HG03175 (cell line): ENCODE measurements around the gene TOX4.
"Not testable (repeated sequence)": the region's sequence is repeated elsewhere in the genome, so short reads cannot be mapped to it uniquely, and the experiment has no call there.

Experiments
- ATAC-seq: cut with Tn5 transposase; IDR thresholded peaks from one replicate; pipeline ENCODE4 v1.9.1; 2021; ENCODE audit warnings: mild to moderate bottlenecking, moderate library complexity; ENCODE audit not compliant: unreplicated experiment

Gene TOX4

DNA sequence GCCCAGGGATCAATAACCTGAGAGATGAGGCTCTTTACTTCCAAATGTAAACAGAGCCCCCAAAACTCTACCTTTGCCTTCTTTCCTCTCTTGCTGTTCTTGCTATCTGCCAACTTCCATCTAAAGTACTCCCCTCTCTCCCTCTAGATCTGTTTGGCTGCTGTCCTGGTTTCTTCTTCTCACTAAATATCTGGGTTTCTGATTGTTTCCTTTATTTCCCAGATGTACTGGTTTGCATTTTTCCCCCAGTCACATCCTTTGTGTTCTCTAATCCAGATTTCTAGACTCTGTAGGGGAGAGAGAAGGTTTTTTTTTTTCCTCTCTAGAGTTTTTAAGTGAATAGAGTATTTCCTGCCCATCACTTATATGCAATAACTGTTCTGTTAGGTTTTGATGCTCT is 56.3 kb downstream of the TOX4 start:
- no peak for ATAC-seq

DNA sequence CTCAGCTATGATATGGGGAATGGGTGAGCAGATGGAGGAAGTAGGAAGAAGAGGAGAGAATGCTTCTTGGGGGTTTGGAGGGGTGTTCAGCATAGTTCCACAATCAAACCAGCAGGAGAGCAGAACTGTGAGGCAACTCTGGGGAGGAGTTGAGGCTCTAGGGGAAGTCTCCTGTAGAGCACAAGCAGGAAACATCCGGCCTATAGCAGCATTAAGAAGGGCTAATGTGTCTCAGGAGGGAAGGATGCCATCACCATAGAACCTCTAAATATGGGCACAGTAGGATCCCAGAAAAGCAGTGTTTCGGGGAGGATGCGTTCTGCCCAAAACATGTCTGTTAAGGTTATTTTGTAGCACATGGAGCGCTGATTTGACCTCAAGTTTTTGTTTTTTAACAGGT is 57.6 kb downstream of the TOX4 start:
- ATAC-seq = no peak

DNA sequence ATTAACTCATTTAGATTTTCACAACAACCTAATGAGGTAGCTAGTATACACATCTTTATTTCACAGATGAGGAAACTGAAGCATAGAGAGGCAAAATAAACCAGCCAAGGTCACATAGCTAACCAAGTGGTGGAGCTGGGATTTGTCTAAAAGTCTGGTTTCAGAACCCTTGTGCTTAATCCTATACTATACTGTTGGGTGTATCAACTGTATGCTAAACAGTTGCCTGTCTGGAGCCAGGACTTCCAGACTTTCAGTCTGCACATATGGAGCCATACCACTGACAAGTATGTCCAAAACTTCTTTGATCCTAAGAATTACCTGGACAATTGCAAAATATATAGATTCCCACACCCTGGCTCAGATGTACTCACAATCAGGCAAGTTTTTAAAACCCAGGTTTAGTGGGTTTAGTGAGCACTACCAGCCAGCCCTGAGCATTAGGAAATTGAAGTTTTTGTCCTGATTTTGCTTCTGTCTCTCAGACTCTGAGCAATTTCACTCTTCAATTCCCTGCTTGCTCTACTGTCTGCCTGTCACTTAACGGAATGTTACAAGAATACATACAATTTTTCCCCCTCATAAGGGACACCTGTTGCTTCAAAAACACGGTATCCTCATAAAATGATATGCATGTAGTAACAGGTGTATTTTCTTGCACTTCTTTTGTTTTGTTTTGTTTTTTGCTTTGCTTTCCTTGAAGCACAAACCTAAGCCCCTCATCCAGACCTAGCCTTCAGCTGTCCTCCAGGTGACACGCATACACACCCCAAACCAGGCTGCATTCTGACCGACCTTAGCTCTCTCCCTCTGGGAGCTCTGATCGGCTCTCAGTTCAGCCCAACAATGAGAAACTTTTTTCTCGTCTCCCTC is 58.8 kb downstream of the TOX4 start:
- ATAC-seq = no peak

DNA sequence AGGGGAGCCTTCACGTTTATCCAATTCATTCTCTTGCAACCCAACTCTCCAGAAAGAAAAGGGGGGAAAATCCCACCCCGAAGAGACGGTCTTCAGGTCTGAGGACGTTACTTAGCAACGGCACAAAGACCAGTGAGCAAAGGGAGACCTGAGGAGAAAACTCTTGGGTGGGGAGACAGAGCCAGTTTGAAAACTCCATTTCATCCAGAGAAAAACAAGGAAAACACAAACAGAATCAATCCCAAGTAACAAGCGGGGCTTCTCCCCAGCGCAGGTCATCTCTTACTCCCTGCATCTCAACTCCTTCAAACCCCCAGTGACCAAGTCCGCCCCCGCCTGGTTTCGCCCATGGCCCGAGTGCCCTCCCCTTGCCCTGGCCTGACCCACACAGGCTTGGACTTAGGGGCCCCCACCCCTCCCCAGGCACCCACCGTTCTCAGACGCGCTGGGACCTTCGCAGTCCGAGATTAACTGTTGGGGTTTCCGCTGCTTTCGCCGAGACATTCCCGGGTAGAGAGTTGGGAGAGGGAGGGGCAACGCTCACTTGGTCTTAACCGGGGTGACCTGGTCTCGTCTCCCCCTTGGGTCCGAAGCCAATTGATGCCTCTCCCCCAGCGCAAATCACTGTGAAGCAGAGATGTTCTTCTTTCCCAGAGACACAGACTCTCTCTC is 59.6 kb downstream of the TOX4 start:
- no peak for ATAC-seq

DNA sequence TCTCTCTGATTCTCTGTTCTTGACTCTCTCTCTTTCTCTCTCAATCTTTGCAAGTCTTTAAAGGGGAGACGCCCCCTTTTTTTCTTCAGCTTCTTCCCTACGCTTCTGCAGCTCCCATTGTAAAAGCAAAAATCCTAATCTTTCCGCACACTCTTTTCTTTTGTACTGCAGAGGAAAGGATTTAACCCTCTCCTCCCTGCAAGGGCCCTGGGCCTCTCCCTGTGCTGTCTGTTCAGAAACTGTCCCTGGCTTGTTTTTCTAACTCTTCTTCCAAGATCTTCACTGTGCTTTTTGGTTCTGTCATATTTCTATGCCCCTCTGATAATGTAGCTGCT is 60.1 kb downstream of the TOX4 start:
- ATAC-seq = no peak

DNA sequence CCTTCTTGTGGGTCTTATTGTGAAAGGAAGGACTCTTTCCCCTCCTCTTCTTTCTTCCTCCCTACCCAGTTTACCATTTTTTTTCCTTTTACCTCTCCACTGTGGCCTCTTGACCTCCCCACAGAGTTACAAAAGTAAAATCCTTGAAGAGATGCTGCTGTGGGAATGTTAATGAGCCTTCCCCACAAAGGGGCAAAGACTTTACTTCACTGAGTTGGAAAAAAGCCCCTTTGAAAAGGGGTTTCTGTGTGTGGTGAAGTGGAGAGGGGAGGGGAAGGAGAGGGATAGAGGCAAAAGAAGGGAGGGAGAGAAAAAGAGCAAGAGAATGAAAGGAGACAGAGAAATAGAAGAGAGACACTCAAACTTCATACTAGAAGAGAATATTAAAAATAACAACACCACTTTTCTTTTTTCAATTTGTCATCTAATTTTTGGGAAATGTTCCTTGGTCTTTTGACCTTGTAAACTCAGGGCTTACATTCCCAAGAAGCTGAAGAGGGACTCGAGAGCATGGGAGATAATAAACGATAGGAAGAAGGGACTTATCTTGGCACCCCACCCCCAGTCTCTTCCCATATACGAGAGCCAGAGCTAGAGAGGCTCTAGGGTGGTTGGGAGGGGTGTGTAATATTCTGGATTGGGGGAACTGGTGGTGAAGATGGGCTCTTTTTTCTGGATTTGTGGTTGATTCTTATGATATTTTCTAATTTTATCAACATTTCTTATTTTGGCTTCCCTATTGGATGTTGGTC is 62.4 kb downstream of the TOX4 start:
- ATAC-seq = no peak

DNA sequence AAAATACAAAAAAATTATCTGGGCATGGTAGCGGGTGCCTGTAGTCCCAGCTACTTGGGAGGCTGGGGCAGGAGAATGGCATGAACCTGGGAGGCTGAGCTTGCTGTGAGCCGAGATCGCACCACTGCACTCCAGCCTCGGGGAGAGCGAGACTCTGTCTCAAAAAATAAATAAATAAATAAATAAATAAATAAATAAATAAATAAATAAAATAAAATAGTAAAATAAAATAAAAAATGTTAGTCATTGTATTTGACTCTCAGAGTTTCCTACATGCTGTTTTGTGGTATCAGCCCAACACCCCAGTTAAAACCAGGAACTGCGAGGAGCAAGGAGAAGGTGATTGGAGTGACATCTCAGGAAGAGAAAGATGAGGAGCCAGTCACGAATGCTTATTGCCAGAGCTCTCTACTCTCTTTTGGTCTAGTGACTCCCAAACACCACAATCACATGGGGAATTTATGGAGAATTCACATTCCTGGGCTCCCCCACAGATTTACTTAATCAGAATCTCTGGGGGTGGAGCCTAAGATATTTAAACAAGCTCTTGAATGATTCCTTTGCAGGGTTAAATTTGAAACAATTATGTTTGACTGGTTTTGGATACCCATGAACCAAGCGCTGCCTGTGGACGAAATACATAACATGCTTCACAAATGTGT is 64.5 kb downstream of the TOX4 start:
- ATAC-seq = no peak

DNA sequence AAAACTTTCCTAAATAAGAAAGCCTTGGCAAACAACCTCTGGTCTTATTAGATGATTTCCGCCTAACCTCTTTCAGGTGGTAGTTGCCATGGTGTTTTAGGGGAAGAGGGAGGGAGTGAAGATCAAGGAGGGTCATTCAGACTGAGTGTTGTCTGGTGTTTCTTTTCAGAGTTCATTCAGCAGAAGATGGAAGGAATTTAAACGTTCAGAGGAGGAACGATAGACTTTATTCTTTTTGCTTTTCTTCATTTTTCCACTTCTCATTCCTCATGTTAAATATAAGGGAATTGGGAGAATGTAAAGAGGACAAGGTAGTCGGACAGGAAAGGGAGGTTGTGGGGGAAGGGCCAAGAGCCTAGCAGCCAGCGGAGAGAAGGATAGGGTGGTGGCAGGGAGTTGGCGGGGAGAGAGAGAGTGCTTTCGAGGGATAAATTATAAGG is 66.5 kb downstream of the TOX4 start:
- ATAC-seq = no peak

DNA sequence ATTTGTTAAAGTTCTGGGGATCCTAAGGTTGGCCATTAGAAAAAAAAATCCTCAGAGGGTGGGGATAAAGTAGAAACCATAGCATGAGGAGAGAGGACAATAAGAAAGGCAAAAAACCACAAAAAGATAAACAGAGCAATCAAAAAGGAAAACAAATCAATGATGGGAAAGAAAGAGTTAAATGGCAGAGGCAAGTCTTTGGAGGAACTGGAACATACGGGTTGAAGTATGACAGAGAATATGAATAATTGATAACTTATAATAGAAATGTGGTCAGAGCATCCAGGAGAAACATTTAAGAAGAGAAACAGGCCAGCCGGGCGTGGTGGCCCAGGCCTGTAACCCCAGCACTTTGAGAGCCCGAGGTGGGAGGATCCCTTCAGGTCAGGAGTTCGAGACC is 67.0 kb downstream of the TOX4 start:
- no peak for ATAC-seq

DNA sequence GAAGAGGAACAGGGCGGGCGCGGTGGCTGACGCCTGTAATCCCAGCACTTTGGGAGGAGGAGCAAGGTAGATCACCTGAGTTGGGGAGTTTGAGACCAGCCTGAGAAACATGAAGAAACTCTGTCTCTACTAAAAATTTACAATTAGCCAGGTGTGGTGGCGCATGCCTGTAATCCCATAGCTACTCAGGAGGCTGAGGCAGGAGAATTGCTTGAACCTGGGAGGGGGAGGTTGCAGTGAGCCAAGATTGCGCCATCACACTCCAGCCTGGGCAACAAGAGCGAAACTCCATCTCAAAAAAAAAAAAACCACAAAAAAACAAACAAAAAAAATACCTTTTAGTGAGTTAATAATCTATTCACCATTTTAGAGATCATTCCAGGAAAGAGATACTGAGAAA is 67.6 kb downstream of the TOX4 start:
- ATAC-seq = not testable (repeated sequence)
